Measurements from ENCODE around the gene OGFOD2.
"Not testable (repeated sequence)": the region's sequence is repeated elsewhere in the genome, so short reads cannot be mapped to it uniquely, and the experiment has no call there.

The OGFOD2 gene

GRCh38 chr12:122974892-122975789 lies at the start of gene OGFOD2:
Gene OGFOD2, plus strand, starts transcription at chr12:122975244. Its CDS starts 8 bp downstream, at chr12:122975252.
- DNase-seq: peak; percentile 89 to 90

DNA sequence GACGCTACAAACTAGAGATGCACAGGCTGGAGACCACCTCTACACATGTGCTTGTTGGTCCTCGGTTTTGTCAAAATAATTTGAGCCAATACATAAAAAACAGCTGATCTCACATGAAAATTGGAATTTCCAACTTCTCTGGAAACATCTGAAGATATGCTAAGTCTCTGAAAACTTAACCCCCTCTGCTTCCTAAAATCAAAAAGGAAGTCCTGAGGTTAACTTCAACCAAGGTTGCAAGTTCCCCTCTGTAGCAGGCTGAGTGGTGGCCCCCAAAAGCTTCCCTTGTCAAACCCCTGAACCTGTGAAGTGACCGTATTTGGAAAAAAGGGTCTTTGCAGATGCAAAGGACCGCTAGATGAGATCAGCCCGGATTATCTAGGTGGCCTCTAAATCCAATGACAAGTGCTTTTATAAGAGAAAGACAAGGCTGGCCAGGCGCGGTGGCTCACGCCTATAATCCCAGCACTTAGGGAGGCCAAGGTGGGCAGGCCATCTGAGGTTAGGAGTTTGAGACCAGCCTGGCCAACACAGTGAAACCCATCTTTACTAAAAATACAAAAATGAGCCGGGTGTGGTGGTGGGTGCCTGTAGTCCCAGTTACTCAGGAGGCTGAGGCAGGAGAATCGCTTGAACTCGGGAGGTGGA lies 47.2 kb upstream of the OGFOD2 start:
- no peak for DNase-seq

DNA sequence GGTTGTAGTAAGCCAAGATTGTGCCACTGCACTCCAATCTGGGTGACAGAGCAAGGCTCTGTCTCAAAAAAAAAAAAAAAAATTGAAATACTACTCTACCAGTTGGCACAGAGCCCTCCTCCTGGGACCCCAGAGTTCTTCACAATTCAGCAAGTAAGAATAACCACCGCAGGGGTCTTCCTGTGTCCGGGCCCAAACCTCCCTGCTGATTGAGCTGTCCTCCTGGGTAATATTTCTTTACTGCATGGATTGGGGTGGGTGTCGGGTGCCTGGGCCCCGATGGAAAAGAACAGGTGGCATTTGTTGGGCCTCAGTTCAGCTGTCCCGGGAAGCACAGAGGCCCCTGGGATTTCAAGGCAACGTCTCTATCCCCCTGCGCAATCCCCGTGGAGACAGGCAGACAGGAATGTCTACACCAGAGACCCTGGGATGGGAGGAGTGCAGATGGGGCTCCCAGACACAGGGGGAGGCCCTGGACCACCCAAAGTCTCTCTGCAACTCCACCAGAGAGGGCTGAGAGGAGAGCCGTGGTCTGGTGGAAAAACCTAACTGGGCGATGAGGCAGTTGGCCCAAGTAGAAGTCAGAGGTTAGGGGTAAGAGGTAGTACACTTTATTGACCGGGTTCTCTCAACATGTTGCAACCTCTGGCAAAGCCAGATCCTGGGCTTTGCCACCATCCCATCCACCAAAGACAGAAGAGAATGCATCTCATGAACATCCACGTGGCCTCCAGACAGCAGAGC lies 46.5 kb upstream of the OGFOD2 start:
- DNase-seq: no peak

DNA sequence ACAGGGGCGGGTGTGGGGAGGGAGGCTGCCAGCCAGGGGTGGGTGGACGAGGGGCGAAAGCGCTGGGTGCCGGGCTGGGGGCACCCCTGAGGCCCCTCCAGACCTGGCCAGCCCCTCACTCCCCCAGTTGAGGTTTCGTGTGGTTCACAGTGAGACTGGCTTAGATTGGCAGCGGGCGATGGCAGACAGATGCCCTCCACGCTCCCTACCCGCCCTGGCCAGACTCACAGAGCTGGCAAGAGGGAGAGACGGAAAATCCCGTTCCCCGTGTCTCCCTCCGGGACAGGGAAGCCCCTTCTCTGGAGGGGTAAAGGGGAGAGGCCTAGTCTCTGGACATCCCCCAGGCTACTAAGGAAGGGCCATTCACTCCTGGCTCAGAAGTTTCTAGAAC lies 45.9 kb upstream of the OGFOD2 start:
- no peak for DNase-seq

- no peak for DNase-seq
These were observed 45.2 kb upstream of the OGFOD2 start for GRCh38 chr12:122929812-122930211.

DNA sequence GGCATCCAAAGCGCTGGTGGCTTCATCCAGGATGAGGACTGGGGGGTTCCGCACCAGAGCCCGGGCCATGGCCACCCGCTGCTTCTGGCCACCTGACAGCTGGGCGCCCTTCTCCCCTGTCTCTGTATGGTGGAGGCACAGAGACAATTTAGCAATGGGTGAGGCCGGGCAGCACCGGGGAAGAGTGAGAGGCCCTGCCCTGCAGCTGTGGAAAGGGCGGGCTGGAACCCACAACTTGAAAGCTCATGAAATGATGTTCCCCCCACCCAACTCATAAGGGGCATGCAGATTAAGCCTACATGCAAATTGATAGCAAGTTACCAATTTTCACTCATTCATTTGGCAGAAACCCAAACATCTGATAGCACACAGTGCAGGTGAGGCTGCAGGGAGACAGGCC lies 42.8 kb upstream of the OGFOD2 start:
- DNase-seq: no peak

DNA sequence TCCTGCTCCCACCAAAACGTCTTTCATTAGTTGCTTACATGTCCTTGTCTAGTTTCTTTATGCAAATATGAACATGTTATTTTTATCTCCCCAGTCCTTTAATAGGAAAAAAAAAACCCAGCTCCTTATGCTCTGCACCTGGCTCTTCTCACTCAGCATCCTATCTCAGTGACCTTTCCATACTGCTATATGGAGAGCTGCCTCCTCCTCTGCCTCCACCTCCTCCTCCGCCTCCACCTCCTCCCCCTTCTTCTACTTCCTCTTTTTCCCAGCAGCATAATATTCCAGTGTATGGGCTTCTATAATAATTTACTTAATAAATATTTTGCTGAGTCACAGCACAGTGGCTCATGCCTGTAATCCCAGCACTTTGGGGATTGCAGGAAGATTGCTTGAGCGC lies 40.3 kb upstream of the OGFOD2 start:
- DNase-seq: no peak

GRCh38 chr12:122935318-122935717 lies 39.7 kb upstream of the OGFOD2 start:
- no peak for DNase-seq

DNA sequence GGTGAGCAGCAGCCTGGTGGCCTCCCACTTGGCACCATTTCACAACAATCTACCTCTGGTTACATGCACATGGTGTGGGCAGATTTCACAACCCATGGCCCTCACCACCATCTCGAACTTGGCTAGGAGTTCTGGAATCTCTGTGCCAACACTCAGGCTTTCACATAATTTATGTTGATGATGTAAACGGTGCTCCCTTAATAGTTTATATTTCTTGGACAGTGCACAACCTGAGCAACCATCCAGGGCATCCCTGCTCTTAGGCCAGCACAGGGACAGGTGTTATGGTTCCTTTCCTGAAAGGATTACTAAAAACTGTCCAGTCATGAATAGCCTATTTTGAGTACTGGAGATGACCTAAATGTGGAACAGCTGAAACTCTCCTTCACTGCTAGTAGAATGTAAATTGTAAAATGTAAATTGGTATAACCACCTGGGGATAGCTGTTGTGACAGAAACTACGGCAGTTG lies 37.4 kb upstream of the OGFOD2 start:
- no peak for DNase-seq

DNA sequence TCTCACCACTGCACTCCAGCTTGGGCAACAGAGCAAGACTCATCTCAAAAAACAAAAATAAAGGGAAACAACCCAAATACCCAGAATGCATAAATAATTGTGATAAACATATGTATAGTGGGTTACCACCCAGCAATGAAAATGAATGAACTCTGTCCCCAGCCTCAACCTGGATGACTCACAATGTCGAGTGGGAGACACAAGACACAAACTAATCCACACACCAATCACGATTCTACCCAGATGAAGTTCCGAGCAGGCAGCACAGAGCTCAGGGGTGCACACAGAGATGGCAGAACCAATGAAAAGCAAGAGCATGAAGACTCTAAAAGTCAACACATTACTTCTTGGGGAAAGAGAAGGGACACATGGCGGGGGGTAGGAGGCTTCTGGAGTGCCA lies 35.9 kb upstream of the OGFOD2 start:
- DNase-seq: no peak

- not testable (repeated sequence) for DNase-seq
These were observed 33.7 kb upstream of the OGFOD2 start for GRCh38 chr12:122941351-122941750.

DNA sequence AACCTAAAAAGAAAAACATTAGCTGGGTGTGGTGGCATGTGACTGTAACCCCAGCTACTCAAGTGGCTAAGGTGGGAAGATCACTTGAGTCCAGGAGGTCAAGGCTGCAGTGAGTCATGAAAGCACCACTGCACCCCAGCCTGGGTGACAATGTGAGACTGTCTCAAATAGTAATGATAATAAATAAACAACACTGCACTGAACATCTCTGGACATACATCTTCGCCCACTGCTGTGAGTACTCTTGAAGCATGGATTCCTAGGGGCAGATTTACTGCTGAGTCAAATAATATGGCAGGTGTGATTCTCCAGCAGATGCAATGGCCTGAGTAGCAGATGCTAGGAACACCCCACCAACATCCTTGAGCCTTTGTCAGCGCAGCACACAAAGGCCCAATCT lies 32.4 kb upstream of the OGFOD2 start:
- DNase-seq: no peak

- DNase-seq: no peak
These were observed 31.8 kb upstream of the OGFOD2 start for GRCh38 chr12:122943196-122943595.

DNA sequence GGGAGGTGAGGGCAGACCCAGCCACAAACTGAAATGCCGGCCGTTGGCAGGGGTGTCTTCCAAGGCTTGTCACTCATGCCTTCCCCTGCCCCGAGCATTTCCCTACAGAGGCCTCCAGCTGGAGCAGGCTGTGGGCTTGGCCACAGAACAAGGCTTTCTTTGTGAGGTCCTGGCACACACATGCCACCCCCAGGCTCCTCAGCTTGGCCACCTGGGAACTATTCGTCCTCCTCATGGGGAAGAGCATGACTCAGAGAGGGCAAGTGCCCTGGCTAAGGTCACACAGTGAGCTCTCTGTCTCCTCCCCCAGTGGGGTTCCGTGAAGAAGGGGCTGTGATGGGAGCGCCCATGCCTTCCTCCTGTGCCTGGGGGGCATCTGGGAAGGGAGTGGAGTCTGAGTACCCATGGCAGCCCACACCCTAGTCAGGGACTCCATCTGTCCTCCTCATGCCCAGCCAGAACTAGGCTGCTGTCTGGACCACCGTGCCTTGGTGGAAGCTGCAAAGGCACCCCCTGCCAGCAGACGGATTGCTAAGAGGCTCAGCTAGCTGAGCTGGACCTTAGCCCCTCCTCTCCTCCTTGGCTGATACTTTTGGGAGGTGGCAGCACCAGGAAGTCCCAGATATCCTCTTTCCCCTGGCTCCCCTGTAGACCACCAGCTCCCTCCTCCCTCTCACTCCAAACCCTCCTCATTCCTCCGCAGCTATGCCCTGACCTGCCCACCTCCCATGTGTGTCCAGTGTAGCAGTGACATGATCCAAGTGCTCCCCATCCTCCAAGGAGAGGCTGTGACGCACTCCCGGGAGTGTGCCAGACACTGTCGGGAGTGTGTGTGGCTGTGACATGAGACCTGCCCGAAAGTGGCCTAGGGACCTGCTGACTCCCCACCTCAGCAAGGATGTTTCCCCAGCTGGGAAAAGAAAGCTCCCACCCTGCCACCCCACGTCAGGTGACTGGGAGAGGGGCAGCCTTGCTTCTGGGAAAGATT lies 30.1 kb upstream of the OGFOD2 start:
- no peak for DNase-seq

DNA sequence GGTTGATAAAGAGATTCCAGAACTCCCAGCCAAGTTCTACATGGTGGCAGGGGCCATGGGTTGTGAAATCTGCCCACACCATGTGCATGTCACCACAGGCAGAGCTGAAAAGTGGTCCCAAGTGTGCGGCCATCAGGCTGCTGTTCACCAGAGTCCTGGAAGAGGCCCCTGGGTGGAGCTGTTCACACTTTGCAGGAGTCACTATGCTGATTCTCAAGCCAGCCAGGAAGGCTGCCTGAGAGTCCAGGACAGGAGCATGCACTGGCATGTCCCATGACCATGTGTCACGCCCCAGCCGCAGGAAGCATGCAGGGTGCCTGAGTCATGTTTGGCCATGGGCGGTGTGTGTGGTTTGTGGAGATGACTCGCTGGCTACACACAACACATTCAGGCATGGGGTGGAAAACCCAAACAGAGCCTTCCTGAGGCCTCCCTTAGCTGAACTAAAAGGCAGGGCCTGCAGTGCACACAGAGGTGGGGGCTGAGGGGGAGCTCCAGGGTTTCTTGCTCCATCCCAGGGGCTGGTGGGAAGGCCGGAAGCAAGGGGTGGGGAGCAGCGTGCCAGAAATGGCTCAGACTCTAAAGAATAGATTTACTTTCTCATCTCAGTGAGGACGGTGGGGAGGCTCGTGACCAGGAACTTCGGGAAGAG lies 28.2 kb upstream of the OGFOD2 start:
- peak; percentile 61 to 78 for DNase-seq

DNA sequence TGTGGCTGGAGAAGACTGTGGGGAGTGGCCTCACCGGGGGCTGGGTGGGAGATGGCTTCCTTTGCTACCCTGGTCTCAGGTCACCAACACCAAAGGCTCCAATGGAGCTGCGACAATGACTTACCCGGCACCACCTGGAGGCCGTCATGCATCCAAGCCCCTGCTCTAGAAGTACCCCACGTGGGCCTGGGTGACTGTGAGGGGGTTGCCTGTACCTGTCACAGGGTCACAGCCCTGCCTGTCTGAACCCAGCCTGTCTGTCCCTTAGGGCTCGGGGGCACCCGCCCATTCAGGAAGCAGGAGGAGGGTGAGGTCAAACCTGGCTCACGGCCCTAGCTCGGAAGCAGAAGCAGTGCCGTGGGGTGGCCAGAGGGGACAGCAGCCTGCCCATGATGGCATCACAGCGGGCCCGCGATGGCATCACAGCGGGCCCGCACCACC lies 27.7 kb upstream of the OGFOD2 start:
- DNase-seq: no peak

DNA sequence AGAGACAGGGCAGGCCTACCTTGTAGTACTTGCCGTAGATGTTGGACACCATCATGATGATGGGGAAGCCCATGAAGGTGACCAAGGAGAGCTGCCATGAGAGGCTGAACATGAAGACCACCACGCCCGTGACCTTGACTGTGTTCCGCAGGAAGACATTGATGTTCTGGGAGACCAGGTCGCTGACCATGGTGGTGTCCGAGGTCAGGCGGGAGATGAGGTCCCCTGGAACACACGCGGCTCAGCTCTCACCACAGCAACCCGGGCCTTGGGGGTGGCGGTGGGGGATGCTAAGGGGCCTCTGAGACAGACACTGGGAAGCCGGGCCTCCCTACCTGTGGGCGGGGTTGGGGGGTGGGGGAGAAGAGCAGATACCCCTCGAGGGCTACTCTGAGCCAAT lies 26.4 kb upstream of the OGFOD2 start:
- DNase-seq: no peak

DNA sequence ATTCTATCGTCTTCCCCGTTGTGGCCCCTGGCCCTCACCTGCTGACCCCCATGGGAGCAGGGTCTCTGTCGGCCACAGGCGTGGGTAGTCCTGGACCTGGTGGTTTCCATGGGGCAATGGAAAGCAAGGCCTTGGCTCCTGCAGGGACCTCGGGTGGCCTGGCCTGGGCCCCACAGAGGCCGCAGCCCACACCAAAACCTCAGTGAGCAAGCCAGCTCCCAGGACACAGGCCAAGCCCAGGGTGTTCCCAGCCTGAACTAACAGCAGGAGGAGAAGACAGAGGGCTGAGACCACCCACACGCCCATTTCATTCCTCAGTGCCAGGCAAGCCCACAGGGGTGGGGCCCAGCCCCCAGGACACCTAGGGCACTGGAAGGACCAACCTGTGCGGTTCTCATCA lies 25.6 kb upstream of the OGFOD2 start:
- DNase-seq: no peak

- DNase-seq: no peak
These were observed 25.0 kb upstream of the OGFOD2 start for GRCh38 chr12:122949816-122950675.

DNA sequence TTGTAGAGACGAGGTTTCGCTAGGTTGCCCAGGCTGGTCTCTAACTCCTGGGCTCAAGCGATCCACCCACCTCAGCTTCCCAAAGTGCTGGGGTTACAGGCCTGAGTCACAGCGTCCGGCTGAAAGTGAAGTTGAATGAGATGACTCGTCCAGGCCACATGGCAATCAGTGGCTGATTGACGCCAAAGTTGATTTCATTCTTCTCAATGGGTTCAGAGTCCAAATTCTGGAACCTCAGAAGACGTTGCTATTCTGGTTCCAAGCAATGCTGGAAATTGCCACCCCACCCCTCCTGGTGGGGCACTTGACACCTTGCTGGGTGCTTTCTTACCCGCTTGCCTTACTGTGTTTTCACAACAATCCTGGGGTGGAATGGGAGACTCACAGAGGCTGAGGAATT lies 23.6 kb upstream of the OGFOD2 start:
- DNase-seq: no peak

Measured in activated CD4-positive, alpha-beta T cell treated with anti-CD3 and anti-CD28 coated beads for 4 hours (primary cell).